ENCODE results near the gene BRINP1. TPM values are rescaled to one million over a fixed set of nuclear protein-coding genes. Genes with fewer than 3 reads are reported as not detected.

BRINP1 gene
- total RNA-seq, 1 experiment from 2014 or later = not detected

DNA sequence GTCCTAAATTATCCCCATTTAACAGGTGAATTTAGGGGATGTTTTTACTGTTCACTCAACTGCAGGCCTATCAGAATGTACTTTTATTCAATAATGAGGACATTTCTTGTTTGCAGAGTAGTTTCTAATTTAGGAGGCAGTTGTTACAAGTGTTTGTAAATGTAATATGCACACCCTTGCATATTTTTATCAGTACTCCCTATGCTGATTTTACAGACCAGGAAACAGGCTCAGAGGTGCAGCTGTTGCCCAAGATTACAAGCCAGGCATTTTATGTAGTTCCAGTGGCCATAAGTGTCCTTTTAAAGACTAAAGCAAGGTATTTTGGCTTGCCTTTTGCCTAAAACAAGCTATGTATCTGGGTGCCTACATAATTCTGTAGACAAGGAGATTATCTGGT lies 47.6 kb upstream of the BRINP1 start:
- no peaks in the 10 kb centered on the region for H3K9me2 ChIP-seq (ENCODE audit: insufficient read depth)
- H3K27ac ChIP-seq = no peak overlapping the region
- H3K36me3 ChIP-seq (ENCODE audit: low read depth) = no peaks in the 10 kb centered on the region
- ChIA-PET CTCF (interaction anchor here (0.7 kb wide), 1 partner anchor 1540 kb away, joined by 6 read pairs; no protein-coding TSS in a partner anchor), POLR2A (ENCODE audit: unreplicated experiment) (no interaction called here)
- BruUV-seq (replicated peaks) = no TSS peak
- no peaks in the 10 kb centered on the region for H3K27me3 ChIP-seq (ENCODE audit: insufficient read depth, low read depth)
- H3K4me1 ChIP-seq (replicated peaks; ENCODE audit: insufficient read depth) = no peaks in the 10 kb centered on the region
- H3K4me2 ChIP-seq = no peak overlapping the region
- no peaks in the 10 kb centered on the region for H3F3A ChIP-seq (ENCODE audit: insufficient read depth, low read depth)
- no peak overlapping the region for H3K4me3 ChIP-seq
- H4K20me1 ChIP-seq (ENCODE audit: insufficient read depth) = no peaks in the 10 kb centered on the region; the same call in 1 of the 2 replicates
- no peak for TF ChIP-seq EZH2 (IDR thresholded peaks at IDR 0.05; ENCODE audit: low read depth)
- TF ChIP-seq, protein P1, sequence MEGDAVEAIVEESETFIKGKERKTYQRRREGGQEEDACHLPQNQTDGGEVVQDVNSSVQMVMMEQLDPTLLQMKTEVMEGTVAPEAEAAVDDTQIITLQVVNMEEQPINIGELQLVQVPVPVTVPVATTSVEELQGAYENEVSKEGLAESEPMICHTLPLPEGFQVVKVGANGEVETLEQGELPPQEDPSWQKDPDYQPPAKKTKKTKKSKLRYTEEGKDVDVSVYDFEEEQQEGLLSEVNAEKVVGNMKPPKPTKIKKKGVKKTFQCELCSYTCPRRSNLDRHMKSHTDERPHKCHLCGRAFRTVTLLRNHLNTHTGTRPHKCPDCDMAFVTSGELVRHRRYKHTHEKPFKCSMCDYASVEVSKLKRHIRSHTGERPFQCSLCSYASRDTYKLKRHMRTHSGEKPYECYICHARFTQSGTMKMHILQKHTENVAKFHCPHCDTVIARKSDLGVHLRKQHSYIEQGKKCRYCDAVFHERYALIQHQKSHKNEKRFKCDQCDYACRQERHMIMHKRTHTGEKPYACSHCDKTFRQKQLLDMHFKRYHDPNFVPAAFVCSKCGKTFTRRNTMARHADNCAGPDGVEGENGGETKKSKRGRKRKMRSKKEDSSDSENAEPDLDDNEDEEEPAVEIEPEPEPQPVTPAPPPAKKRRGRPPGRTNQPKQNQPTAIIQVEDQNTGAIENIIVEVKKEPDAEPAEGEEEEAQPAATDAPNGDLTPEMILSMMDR (conservative IDR thresholded peaks at IDR 0.05) = no peak
- intact Hi-C loops (cut with micrococcal nuclease; ENCODE audit: unreplicated experiment) = no loop called here
- no peaks in the 10 kb centered on the region for H3K9me3 ChIP-seq (ENCODE audit: insufficient read depth, low read depth)
- no peak for DNase-seq
- H3K79me2 ChIP-seq (ENCODE audit: low read depth) = no peaks in the 10 kb centered on the region
- no peak overlapping the region for H2AFZ ChIP-seq

DNA sequence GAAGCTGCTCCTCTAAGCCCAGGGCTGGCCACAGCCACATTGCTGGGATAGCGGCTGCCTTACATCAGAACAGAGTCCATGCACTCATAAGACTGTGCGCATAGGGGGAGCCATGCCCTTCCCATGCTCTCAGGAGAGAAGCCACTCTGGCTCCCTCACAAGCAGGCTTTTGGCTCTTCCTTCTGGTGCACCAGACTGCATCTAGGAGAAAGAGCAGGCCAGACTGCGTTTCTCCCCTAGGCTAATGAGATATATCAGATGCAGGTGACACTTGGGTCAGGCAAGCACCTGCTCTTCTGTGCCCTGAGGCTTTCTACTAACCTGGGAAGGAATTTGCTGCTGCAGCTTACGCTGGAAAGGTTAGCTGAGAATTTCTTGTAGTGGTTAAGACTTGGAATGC lies 43.2 kb upstream of the BRINP1 start:
- intact Hi-C loops (cut with micrococcal nuclease; ENCODE audit: unreplicated experiment) = no loop called here
- no TSS peak for BruUV-seq (replicated peaks)
- POLR2A ChIA-PET (ENCODE audit: unreplicated experiment) = no interaction called here
- peak in 1 of 2 experiments; percentile 38 for DNase-seq
- CTCF ChIA-PET = no interaction called here
- Histone ChIP-seq H4K20me1 (ENCODE audit: insufficient read depth) (no peaks in the 10 kb centered on the region; the same call in 1 of the 2 replicates), H3K36me3 (ENCODE audit: low read depth) (no peaks in the 10 kb centered on the region), H3F3A (ENCODE audit: insufficient read depth, low read depth) (no peaks in the 10 kb centered on the region), H3K9me2 (ENCODE audit: insufficient read depth) (no peaks in the 10 kb centered on the region), H3K4me1 (replicated peaks; ENCODE audit: insufficient read depth) (no peaks in the 10 kb centered on the region), H3K27ac (no peak overlapping the region), H3K79me2 (ENCODE audit: low read depth) (no peaks in the 10 kb centered on the region), H3K9me3 (ENCODE audit: insufficient read depth, low read depth) (no peaks in the 10 kb centered on the region), H2AFZ (no peak overlapping the region), H3K4me2 (no peak overlapping the region), H3K27me3 (ENCODE audit: insufficient read depth, low read depth) (no peaks in the 10 kb centered on the region), H3K4me3 (no peak overlapping the region)
- TF ChIP-seq, protein P1 (conservative IDR thresholded peaks at IDR 0.05) = no peak
- no peak for TF ChIP-seq EZH2 (IDR thresholded peaks at IDR 0.05; ENCODE audit: low read depth)

DNA sequence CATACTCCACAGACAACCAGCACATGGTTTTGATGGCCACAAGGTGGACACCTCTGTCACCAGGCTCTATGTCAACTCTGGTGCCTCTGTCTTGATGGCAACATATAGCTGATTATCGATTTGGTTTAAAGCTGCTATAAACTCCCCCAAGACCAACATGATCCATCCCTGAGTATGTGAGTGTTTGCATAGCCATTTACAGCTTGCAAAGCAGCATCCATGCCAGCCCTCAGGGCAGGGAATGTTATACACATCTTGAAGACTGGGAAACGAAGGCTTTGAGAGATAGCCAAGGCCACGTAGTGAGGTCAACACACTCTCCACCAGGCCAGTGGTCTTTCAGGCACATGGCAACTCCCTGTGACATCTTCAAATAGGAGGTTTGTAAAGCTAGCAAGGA lies 40.3 kb upstream of the BRINP1 start:
- Histone ChIP-seq H3K36me3 (ENCODE audit: low read depth) (no peaks in the 10 kb centered on the region), H3K27me3 (ENCODE audit: insufficient read depth, low read depth) (no peaks in the 10 kb centered on the region), H3F3A (ENCODE audit: insufficient read depth, low read depth) (no peaks in the 10 kb centered on the region), H3K4me1 (replicated peaks; ENCODE audit: insufficient read depth) (no peaks in the 10 kb centered on the region), H2AFZ (no peak overlapping the region), H3K9me2 (ENCODE audit: insufficient read depth) (no peaks in the 10 kb centered on the region), H3K4me2 (no peak overlapping the region), H3K79me2 (ENCODE audit: low read depth) (no peaks in the 10 kb centered on the region), H3K27ac (no peak overlapping the region), H3K9me3 (ENCODE audit: insufficient read depth, low read depth) (no peaks in the 10 kb centered on the region), H3K4me3 (no peak overlapping the region), H4K20me1 (ENCODE audit: insufficient read depth) (no peaks in the 10 kb centered on the region)
- TF ChIP-seq, protein P1 (conservative IDR thresholded peaks at IDR 0.05) = no peak
- TF ChIP-seq EZH2 (IDR thresholded peaks at IDR 0.05; ENCODE audit: low read depth) = no peak
- ChIA-PET CTCF (no interaction called here), POLR2A (ENCODE audit: unreplicated experiment) (no interaction called here)
- no peak for DNase-seq
- intact Hi-C loops (cut with micrococcal nuclease; ENCODE audit: unreplicated experiment) = no loop called here
- BruUV-seq (replicated peaks) = no TSS peak
